HepG2 (cell line): ENCODE measurements around the gene NCBP2. TPM values are rescaled to one million over a fixed set of nuclear protein-coding genes. Genes with fewer than 3 reads are reported as not detected.

ENCODE experiments used
- BORCS8-MEF2B ChIP-seq: sonication (generic); formaldehyde crosslinking; IDR thresholded peaks from 2 replicates; pipeline ENCODE4 v1.8.0; 2022; ENCODE audit warnings: mild to moderate bottlenecking, missing genetic modification reagents
- DZIP1 ChIP-seq: sonication (generic); formaldehyde crosslinking; IDR thresholded peaks from 2 replicates; pipeline ENCODE4 v1.5.0; 2020; ENCODE audit warnings: mild to moderate bottlenecking, missing genetic modification reagents
- ETV5 ChIP-seq: IDR thresholded peaks from 2 replicates; pipeline ENCODE4 v1.6.1; 2018; ENCODE audit warnings: missing biosample characterization, missing genetic modification reagents, inconsistent platforms, borderline replicate concordance
- FOXP1 ChIP-seq, 2 experiments: fragments of 450-650 bp in 1 of 2; IDR thresholded peaks; 2 replicates each; pipeline ENCODE4 v1.6.1; 2017 to 2018; ENCODE audit warnings: antibody characterized with exemption in 1 of 2
- MED1 ChIP-seq: sonication (generic); formaldehyde crosslinking; IDR thresholded peaks from 2 replicates; pipeline ENCODE4 v1.4.0; 2020; ENCODE audit warnings: missing genetic modification reagents
- MED8 ChIP-seq: sonication (generic); formaldehyde crosslinking; IDR thresholded peaks from 2 replicates; pipeline ENCODE4 v1.8.1; 2023; ENCODE audit warnings: mild to moderate bottlenecking, missing genetic modification reagents; ENCODE audit not compliant: insufficient replicate concordance
- NR2C2 ChIP-seq: sonication (generic); formaldehyde crosslinking; IDR thresholded peaks from 2 replicates; pipeline ENCODE4 v1.4.0; 2020; ENCODE audit warnings: missing genetic modification reagents, mild to moderate bottlenecking, moderate library complexity, borderline replicate concordance
- POLR2G ChIP-seq: fragments of 200-400 bp; formaldehyde crosslinking; IDR thresholded peaks from 2 replicates; pipeline ENCODE4 v1.6.1; 2018; ENCODE audit warnings: mild to moderate bottlenecking, low read depth, low read length, moderate library complexity
- SMARCC2 ChIP-seq: fragments of 450-650 bp; IDR thresholded peaks from 2 replicates; pipeline ENCODE4 v1.6.1; 2017; ENCODE audit warnings: antibody characterized with exemption, mild to moderate bottlenecking
- THAP8 ChIP-seq: sonication (generic); formaldehyde crosslinking; IDR thresholded peaks from 2 replicates; pipeline ENCODE4 v1.5.1; 2020; ENCODE audit warnings: missing genetic modification reagents, mild to moderate bottlenecking, borderline replicate concordance
- YY1 ChIP-seq: IDR thresholded peaks from 2 replicates; pipeline ENCODE4 v1.6.1; 2011; ENCODE audit warnings: low read length, low read depth, moderate library complexity, mild to moderate bottlenecking; ENCODE audit not compliant: insufficient read depth, insufficient replicate concordance
- ZFX ChIP-seq: sonication (generic); formaldehyde crosslinking; IDR thresholded peaks from 2 replicates; pipeline ENCODE4 v1.4.0; 2020; ENCODE audit warnings: mild to moderate bottlenecking, low read depth, missing genetic modification reagents, moderate library complexity
- ZNF256 ChIP-seq: sonication (generic); formaldehyde crosslinking; conservative IDR thresholded peaks from 2 replicates; pipeline ENCODE4 v1.4.0; 2020; ENCODE audit warnings: missing genetic modification reagents
- ZNF512 ChIP-seq: sonication (generic); formaldehyde crosslinking; IDR thresholded peaks from 2 replicates; pipeline ENCODE4 v1.4.0; 2020; ENCODE audit warnings: mild to moderate bottlenecking, missing genetic modification reagents
- ZNF607 ChIP-seq: sonication (generic); formaldehyde crosslinking; IDR thresholded peaks from 2 replicates; pipeline ENCODE4 v1.5.1; 2020; ENCODE audit warnings: missing genetic modification reagents, mild to moderate bottlenecking, borderline replicate concordance
- ZNF839 ChIP-seq: sonication (generic); formaldehyde crosslinking; IDR thresholded peaks from 2 replicates; pipeline ENCODE4 v1.4.0; 2020; ENCODE audit warnings: missing genetic modification reagents, mild to moderate bottlenecking, borderline replicate concordance
- polyA plus RNA-seq, 8 experiments: library from polyadenylated mRNA; depleted of rRNA in 3 of 8; stranded (reverse) in 7 of 8; unstranded in 1 of 8; fragments of >200 nt; fragmentation: Illumina TruSeq in 4 of 8; extraction: Trizol in 4 of 8; gene quantifications; 2 replicates each; pipeline versions ENCODE4 v1.2.1 to v1.2.3, GENCODE V29; 2011 to 2016; ENCODE audit warnings: low read depth in 4 of 8, missing spikeins in 1 of 8, mixed read lengths in 1 of 8; ENCODE audit not compliant: insufficient read depth in 1 of 8
- total RNA-seq, 5 experiments: library from RNA; depleted of rRNA; stranded (reverse); fragments of >200 nt; fragmentation: Illumina TruSeq; extraction: Trizol; gene quantifications; 2 replicates each; pipeline ENCODE4 v1.2.3, GENCODE V29; 2016; ENCODE audit warnings: low read depth in 1 of 5
- TF ChIP-seq, protein P1 (sequence below): sonication (generic); formaldehyde crosslinking; IDR thresholded peaks from 2 replicates; pipeline ENCODE4 v1.5.1; 2020; ENCODE audit warnings: mild to moderate bottlenecking, missing genetic modification reagents, moderate library complexity

NCBP2 gene
- total and polyA plus RNA-seq, 2 of the 13 experiments (the other 11 are each of a cell fraction or from before 2014, with no cell fraction given), result 58.7 to 95.5 TPM

DNA sequence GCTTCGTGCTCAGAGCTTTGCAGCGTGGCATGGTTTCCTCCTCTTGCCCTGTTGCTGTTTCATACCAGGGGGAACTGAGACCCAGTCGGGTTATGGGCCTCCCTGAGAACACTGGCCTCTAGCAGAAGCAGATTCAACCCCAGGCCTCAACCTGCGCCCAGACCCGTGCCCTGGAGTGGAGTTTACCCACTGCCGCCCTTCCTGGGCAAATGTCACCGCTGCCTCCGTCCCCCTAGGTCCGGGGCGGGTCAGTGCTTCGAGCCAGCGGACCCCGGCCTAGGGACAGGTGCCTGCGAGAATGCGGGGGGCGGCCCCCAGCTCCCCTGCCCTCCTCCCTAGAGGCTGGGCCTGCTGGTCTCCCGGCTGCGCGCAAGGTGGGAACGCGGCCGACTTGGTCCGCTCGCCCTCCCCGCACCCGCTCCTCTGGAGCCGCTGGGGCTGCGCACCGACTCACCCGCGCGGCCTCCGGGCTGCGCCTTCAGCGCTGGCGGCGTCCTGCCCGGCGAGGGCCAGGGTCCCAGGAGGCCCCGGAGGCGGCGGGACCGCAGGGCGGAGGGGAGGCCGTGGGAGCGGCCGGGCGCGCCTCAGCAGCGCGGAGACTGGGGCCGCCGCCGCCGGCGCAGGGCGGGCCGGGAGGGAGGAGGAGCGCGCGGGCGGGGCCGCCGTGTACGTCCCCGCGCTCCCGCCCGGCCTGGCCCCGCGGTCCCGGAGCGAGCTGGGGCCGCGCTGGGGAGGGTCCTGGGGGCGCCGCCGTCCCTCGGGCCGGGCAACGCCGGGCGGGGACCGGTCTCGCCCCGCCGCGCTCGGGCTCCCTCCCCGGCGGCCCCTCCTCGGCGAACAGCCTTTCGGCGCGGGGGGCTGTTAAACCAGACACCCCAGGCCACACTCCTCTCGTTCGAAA, 26.2 kb upstream of the NCBP2 start, which contains the start of gene PIGZ (continued):
- TF ChIP-seq ZFX (peak; percentile 87), FOXP1 (IDR thresholded peaks at IDR 0.05) (no peak), FOXP1 (CRISPR knock-in tag; IDR thresholded peaks at IDR 0.05) (no peak), BORCS8-MEF2B (CRISPR knock-in tag) (peak; percentile 52; the same call in 1 of the 2 replicates), MED8 (CRISPR knock-in tag) (no peak), SMARCC2 (no peak), POLR2G (peak; percentile 63; the same call in 1 of the 2 replicates), ZNF607 (CRISPR knock-in tag) (peak; percentile 69; the same call in 1 of the 2 replicates), DZIP1 (CRISPR knock-in tag) (peak; percentile 52; the same call in 1 of the 2 replicates), ZNF839 (no peak), ZNF512 (CRISPR knock-in tag) (no peak), ETV5 (0 out of 2 replicates have a peak, but pooled peaks have one; percentile 11), ZNF256 (CRISPR knock-in tag) (no peak), THAP8 (CRISPR knock-in tag) (0 out of 2 replicates have a peak, but pooled peaks have one; percentile 89), MED1 (CRISPR knock-in tag) (peak; percentile 14; the same call in 1 of the 2 replicates), YY1 (no peak), NR2C2 (CRISPR knock-in tag) (0 out of 2 replicates have a peak, but pooled peaks have one; percentile 22)
- TF ChIP-seq, protein P1, sequence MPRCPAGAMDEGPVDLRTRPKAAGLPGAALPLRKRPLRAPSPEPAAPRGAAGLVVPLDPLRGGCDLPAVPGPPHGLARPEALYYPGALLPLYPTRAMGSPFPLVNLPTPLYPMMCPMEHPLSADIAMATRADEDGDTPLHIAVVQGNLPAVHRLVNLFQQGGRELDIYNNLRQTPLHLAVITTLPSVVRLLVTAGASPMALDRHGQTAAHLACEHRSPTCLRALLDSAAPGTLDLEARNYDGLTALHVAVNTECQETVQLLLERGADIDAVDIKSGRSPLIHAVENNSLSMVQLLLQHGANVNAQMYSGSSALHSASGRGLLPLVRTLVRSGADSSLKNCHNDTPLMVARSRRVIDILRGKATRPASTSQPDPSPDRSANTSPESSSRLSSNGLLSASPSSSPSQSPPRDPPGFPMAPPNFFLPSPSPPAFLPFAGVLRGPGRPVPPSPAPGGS (CRISPR knock-in tag), result 0 out of 2 replicates have a peak, but pooled peaks have one; percentile 15
